Measurements from ENCODE around the gene LMBR1.

The LMBR1 gene

DNA sequence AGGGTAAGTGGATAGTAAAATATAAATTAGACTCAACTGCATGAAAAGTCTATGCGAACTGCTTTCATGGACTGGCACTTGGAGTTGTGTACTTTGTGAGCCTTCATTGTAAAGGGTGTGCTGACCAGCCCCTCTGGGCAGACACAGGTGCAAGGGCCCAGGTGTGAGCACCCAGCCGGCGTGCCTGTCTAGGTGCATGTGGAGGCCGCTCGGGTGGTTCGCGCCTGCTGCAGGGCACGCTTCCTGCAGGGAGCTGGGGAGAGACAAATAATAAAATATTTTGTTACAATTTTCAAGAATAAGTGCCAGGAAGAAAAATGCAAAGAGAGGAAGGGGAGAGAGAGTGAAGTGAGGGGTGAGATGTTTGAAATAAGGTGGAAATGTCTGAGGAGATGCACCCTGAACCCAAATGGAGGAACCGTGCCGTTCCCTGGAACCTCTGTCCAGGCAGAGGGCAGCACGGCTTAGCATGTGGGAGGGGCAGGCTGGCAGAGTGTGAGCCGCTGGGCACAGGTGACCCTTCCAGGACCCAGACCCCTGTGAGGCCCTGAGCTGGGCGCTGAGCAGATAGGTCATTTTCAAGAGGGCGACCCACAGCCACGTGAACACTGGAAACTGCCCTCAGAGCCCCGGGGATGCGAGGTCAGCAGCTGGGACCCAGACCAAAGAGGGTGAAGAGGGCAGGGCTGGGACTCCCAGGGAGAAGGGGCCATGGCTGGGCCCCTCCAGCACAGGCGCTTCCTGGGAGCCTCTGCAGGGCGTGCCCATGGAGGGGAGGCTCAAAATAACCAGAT, 223.8 kb downstream of the LMBR1 start:
- no peaks in the 10 kb centered on the region for H3K27me3 ChIP-seq (ENCODE audit: insufficient read depth, low read depth, severe bottlenecking)
- no peaks in the 10 kb centered on the region for H3K36me3 ChIP-seq
- no peak for DNase-seq
- H3K9me3 ChIP-seq (ENCODE audit: severe bottlenecking), result no peaks in the 10 kb centered on the region
- H3K27ac ChIP-seq, result no peak overlapping the region
- TF ChIP-seq, protein P1, sequence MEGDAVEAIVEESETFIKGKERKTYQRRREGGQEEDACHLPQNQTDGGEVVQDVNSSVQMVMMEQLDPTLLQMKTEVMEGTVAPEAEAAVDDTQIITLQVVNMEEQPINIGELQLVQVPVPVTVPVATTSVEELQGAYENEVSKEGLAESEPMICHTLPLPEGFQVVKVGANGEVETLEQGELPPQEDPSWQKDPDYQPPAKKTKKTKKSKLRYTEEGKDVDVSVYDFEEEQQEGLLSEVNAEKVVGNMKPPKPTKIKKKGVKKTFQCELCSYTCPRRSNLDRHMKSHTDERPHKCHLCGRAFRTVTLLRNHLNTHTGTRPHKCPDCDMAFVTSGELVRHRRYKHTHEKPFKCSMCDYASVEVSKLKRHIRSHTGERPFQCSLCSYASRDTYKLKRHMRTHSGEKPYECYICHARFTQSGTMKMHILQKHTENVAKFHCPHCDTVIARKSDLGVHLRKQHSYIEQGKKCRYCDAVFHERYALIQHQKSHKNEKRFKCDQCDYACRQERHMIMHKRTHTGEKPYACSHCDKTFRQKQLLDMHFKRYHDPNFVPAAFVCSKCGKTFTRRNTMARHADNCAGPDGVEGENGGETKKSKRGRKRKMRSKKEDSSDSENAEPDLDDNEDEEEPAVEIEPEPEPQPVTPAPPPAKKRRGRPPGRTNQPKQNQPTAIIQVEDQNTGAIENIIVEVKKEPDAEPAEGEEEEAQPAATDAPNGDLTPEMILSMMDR (IDR thresholded peaks at IDR 0.05; ENCODE audit: low read depth, low read length), result no peak
- no peak overlapping the region for H3K4me3 ChIP-seq (ENCODE audit: low read depth, low read length)

DNA sequence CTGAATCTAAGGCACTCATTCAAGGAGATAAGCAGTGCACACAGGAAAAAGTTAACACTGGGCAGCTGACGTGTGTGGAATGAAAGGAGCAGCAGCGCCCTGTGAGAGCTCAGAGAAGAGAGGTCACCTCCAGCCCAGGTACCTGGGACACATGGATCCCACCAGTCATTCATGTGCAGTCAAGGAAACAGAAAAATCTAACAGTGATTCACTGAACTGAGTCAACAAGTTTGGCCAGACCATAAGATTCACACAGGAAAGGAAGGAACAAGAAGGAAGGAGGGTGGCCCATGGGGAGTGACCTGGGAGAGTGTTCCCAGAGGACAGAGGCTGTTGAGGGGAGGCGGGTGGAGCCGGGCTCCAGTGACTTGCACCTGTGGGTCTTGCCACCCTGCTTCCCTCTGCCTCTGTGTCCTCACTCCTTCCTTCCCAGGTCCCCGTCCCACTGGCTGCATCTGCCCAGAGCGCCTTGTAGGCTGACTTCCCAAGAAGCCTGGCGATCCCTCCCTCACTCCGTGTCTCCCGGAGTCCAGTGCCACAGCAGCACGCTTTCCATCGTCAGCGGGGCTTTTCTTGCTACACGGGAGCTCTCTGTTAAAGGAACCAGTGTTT, 224.7 kb downstream of the LMBR1 start:
- TF ChIP-seq, protein P1 (IDR thresholded peaks at IDR 0.05; ENCODE audit: low read depth, low read length), result no peak
- Histone ChIP-seq H3K27ac (no peak overlapping the region), H3K36me3 (no peaks in the 10 kb centered on the region), H3K9me3 (ENCODE audit: severe bottlenecking) (no peaks in the 10 kb centered on the region), H3K27me3 (ENCODE audit: insufficient read depth, low read depth, severe bottlenecking) (no peaks in the 10 kb centered on the region), H3K4me3 (ENCODE audit: low read depth, low read length) (no peak overlapping the region)
- no peak for DNase-seq

DNA sequence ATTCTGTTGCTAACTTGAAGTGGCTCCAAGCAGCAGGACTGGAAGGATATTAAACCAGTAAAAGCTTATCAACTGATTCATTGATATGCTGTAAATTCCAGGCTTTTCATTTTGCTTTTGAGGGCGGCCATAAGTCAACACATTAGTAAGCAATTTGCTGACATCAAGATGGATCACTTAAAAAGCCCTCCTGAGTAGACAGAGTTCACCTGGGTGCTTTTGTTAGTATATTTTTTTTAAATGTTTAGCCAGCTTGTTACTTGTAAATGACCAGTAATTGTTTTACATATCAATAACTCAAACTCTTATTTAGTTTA, 225.9 kb downstream of the LMBR1 start:
- TF ChIP-seq, protein P1 (IDR thresholded peaks at IDR 0.05; ENCODE audit: low read depth, low read length), result no peak
- Histone ChIP-seq H3K36me3 (no peaks in the 10 kb centered on the region), H3K27me3 (ENCODE audit: insufficient read depth, low read depth, severe bottlenecking) (no peaks in the 10 kb centered on the region), H3K27ac (no peak overlapping the region), H3K4me3 (ENCODE audit: low read depth, low read length) (no peak overlapping the region), H3K9me3 (ENCODE audit: severe bottlenecking) (no peaks in the 10 kb centered on the region)
- no peak for DNase-seq

DNA sequence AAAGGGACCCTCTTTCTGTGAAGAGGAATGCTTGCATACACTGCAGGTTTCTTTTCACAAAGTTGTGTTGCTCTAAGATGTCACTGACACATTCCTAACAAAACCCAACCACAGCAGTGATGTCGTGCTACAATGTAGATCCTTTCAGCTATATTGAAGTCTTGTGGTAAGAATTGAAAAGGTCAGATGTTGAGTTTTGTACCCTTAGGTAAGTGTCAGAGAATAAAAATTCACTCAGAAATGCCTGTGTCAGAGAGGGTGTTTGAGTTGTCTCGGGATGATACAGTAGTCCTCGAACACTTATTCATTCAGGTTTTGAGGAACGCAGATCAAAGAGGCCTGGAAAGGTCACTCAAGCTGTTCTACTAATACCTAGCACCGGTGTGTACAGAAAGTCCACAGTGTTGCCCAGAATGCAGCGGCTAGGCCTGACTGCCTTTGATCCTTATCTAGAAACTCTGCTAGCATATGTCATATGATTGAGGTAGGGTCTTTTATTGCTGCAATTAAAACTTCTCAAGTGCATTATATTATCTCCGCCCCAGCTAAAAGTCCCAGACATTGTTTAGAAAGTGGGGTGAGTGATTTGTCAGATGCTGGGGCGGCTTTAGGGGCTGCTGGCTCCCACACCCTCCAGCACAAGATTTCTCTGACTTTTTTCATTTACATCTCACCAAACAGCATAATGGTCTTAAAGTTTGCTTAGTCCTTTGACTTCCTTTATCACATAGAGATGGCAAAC, 226.4 kb downstream of the LMBR1 start:
- no peaks in the 10 kb centered on the region for H3K36me3 ChIP-seq
- H3K9me3 ChIP-seq (ENCODE audit: severe bottlenecking), result no peaks in the 10 kb centered on the region
- no peak for DNase-seq
- no peak overlapping the region for H3K4me3 ChIP-seq (ENCODE audit: low read depth, low read length)
- TF ChIP-seq, protein P1 (IDR thresholded peaks at IDR 0.05; ENCODE audit: low read depth, low read length), result no peak
- H3K27me3 ChIP-seq (ENCODE audit: insufficient read depth, low read depth, severe bottlenecking), result no peaks in the 10 kb centered on the region
- no peak overlapping the region for H3K27ac ChIP-seq

DNA sequence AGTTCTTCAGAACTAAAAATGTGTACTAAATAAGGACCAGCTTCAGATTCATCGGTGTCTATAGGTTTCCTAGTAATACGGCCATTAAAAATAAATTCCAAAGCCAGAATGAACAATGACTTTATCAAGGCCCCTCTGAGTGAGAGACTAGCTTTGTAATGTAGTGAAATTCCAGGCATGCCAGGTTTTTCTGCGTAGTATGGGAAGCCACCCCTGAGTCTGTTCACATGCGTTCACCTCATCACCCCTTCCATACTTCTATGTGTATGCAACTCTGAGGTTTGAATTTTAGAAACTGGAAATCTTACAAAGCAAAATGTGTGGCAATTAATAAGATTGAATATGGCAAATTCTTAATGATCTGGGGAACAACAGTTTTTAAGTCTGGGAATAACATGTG, 227.9 kb downstream of the LMBR1 start:
- TF ChIP-seq, protein P1 (IDR thresholded peaks at IDR 0.05; ENCODE audit: low read depth, low read length), result no peak
- DNase-seq, result no peak
- H3K27ac ChIP-seq, result no peak overlapping the region
- no peaks in the 10 kb centered on the region for H3K36me3 ChIP-seq
- no peak overlapping the region for H3K4me3 ChIP-seq (ENCODE audit: low read depth, low read length)
- no peaks in the 10 kb centered on the region for H3K9me3 ChIP-seq (ENCODE audit: severe bottlenecking)
- H3K27me3 ChIP-seq (ENCODE audit: insufficient read depth, low read depth, severe bottlenecking), result no peaks in the 10 kb centered on the region

All from WERI-Rb-1 (cell line).